ENCODE data around the gene PID1.

The PID1 gene

DNA sequence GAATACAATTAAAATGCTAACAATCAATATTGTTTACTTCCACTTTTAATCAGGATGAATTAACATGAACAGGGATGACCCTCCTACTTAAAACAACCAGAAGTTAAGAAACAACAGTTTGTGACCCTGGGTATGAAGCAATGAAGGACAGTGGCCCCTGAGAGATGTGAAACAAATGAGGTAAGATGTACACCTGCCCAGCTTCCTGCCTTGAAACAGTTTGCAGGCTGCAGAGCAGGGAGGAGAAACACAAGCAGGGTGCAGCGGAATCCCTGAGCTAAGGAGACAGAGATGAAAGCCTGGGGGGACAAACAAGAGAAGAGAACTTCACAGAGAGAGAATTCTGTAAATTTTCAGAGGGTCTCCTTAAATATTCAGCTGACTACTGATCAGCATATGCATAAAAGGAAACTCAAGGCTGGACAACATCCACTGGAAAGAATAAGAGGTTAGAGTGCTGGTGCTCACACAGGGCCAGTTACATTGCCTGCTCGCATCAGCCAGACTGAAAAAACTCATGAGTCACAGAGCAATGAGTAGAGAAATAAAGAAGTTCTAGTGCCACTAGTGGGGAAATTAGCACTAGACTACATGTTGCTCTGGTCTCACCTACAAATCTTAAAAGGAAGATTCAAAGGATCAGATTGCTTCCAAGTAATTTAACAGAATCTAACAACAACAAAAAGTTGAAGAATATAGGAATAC, 106.4 kb downstream of the PID1 start:
- DNase-seq (ENCODE audit: low spot score), result no peak

DNA sequence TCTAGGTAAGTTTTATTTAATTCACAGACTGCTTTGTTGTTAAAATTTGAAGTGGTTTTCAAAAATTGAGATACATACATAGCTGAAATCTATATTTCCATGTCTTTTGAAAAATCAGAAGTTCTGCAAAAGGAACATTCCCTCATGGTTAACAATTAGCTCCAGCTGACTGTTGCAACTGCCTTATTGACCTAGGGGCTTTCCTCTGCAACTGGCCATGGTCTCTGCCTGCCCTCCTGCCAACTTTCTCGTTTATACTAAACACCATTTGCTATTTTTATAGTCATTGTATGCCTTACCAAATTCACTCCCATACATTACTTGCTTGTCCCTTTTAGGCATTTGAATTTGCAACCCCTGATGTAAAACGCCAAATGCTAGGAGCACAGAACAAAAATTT, 107.2 kb downstream of the PID1 start:
- DNase-seq (ENCODE audit: low spot score), result no peak

DNA sequence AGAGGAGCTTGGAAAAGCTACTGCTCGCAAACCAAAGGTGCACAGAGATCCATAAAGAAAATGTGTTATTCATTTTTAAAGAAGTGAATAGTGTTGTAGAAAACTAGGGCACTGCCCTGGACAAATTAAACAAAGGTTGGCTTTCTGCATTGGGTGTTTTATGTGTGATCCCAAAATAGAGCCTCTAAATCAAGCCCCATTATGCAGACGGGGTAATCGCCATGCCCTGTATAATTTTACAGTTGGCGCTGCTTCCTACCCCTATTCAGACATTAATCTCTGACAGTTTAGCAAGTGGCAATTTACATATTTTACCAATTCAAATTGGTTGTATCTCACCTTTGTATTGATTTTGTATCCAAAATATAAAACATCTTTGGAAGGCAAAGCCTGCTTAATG, 109.1 kb downstream of the PID1 start:
- no peak for DNase-seq (ENCODE audit: low spot score)

DNA sequence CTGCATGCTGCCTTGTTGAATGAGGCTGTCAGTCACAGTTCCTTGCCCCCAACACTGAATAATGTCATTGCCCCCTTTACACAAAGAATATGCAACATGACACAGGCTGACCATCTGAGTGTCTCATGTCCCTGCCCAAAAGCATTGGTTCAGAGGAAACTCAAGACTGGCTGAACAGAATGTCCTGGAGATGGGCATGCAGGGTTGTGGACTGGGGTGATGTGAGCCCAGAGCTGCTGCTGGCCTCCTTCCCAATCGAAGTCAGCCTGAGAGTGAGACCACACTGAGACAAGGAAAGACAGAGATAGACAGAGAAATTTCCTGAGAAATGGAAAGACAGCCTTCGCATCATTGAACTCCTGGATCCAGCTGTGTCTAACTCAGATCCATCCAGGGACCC, 110.1 kb downstream of the PID1 start:
- DNase-seq (ENCODE audit: low spot score), result no peak

DNA sequence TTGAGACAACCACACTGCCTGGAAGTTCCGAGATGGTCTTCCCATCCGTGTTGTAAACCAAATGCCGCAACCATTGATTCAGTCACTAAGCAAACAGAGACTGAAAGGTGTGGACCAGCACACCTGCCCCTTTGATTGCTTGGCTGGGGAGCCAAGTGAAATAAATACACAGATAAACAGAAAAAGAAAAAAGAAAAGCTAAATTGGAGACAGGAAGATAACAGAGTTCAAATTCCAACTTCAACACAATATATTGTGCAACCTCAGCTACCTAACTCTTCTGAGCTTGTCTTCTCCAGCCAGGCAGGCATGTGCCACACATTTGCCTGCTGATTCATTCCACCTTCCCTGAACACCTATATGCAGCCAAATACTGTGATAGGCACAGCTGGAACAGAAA, 110.9 kb downstream of the PID1 start:
- no peak for DNase-seq (ENCODE audit: low spot score)

DNA sequence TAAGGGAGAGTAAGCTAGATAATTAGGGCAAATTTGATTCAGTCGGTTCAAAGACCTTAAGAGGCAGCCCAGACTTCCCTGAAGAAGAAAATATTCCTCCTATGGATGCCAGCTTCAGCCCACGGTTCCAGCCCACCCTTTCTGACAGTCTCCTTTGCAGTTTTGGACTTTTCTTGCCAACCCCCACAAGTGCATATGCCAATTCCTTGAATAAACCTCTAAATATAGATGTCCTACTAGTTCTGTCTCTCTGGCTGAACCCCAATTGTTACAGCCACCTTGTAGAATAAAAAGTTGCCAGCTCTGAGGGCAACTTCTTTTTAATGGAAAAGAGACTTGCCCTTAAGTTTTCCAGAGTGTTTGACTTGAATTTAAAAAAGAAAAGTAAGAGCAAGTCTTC, 111.7 kb downstream of the PID1 start:
- no peak for DNase-seq (ENCODE audit: low spot score)

DNA sequence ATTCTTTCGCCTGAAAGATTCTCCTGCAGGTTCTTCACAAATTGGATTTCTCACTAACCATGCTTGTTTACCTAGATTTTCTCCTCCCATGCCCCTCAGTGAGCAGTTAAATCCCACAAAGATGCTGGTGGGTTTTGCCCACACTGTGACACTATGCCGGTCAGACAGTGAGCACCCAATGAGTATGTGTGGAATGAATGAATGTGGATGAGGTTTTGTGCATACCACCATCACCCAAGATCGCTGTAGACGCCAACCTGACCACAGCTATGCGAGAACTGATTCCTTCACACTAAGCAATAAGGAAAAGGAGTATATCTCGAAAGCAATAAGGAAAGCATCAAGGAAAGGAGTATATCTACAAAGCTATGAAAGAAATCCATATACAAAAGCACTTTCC, 116.7 kb downstream of the PID1 start:
- no peak for DNase-seq (ENCODE audit: low spot score)

DNA sequence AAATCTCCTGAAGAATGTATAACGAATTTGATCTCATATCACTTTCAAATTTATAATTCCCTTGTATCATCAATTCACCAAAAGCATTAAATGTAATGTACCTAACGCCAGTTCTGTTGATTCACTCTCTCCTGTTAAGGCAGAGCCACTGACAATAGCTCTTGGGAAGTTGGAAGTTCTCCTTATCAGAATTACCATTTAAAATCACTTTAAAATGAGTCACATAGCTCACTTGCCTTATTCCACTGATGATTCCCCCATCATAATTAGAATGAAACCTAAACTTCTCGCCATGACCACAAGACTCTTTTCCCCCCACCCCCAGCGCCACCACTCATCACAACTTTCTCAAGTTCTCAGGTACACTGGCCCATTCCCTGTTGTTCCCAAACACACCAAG, 117.1 kb downstream of the PID1 start:
- no peak for DNase-seq (ENCODE audit: low spot score)

DNA sequence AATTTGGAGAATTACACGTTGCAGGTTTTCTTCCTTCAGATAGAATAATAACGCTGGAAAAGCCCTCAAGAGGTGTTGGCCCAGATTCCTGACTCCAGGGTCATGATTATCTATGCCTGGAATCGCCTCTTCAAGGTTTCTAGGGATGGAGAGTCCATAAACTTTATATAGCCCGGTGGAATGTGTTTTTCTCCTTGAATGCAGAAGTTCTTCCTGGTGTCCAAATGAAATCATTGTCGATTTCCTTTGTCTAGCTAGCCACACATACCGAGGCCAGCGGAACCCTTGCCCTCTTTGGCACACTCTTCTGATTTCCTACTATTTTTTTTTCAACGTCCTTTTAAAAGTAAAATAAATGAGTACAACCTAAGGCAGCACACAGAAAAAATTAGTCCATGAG, 117.8 kb downstream of the PID1 start:
- DNase-seq (ENCODE audit: low spot score), result no peak

DNA sequence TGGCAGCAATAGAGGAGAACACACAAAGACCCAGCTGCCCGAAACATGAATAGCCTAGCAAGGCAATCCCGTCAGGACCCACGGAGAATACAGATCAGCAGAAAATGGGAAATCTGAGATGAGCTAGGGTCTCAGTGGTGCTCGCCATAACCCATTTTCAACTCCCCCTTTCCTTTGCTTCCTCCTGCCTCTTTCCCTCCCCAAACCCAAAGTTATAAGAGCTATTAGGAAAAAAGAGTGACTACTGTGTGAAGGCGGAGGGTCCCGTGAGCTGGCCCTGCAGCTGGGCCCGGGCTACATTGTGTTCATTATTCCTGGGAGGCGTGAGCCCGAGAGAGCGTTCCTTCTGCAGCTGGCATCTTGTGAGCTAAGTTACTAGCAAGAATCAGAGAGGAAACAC, 118.4 kb downstream of the PID1 start:
- DNase-seq (ENCODE audit: low spot score), result no peak

DNA sequence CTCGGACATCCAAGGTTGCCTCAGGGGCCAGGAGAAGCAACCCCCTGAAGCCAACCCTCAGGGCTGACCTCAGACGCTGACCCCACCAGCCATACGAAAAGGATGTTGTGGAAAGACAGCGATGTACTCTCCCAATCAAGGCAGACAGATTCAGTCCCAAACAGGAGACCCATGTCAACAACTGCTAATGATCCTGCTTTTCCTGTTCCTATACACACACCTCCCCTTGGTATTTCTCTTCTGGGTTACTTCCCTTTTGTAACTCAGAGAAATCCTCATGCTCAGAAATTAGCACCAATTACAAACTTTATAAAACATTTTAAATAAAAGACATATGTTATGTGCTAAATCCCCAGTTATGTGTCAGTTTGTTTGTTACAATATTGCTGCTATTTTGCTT, 120.8 kb downstream of the PID1 start:
- DNase-seq (ENCODE audit: low spot score), result no peak

DNA sequence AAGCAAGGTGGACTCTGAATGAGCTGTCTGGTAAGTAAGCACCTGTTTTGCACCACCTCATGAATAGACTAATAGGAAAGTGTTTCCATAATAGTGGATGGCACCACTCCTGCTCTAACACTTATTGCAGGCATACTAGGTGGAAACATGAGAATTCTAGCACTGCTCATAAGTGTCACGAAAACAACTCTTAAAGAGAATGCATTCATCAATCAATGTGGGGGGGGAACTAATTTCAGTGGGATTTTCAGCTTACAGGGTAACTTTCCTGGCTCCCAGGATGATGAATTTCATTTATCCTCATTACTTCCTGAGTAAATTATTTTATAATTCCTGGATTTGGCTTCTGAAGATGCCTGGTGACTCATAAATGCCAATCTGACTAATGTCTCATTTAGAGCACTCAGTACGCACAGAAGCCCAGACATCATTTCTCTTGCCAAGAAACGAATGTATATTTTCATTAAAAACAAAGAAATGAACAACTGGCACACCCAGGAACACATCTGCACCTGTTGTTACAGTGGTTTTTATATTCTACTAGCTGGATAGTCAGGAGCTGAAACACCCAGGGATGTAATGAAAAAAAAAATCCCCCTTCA, 129.6 kb downstream of the PID1 start:
- no peak for DNase-seq (ENCODE audit: low spot score)

DNA sequence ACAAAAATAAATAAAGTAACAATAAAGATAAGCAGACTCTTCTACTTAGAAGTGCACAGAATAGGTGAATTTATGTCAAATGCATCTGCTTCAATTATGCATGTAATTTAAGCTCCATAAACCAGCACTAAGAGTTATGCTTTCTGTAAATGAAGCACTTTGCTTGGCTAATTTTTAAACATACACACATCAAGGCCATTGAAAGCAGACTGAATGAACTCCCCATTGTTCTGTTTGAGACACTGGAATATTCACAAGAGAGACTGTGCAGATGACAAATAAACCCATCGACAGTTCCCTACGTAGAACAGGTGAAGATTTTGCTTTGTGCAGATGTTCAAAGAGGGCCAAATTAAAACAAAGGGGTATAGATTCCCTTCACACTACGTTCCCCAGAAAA, 133.4 kb downstream of the PID1 start:
- no peak for DNase-seq (ENCODE audit: low spot score)

DNA sequence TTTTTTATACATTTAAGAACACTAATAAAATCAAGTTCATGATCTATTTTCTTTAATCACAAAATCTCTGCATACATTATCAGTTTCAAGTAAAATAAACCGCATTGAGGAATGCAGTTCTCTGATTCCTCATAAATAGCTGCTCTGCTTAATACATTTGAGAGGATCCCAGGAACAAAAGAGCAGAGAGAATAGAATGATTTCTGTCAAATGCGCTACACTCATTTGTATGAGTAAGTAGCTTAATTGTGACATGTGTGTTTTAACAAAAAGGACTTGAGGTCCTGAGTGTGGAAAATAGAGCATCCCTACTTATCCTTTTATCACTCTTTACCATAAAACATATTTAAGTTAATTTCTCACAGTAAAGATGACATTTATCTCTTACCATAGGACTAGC, 134.0 kb downstream of the PID1 start:
- DNase-seq (ENCODE audit: low spot score), result no peak

DNA sequence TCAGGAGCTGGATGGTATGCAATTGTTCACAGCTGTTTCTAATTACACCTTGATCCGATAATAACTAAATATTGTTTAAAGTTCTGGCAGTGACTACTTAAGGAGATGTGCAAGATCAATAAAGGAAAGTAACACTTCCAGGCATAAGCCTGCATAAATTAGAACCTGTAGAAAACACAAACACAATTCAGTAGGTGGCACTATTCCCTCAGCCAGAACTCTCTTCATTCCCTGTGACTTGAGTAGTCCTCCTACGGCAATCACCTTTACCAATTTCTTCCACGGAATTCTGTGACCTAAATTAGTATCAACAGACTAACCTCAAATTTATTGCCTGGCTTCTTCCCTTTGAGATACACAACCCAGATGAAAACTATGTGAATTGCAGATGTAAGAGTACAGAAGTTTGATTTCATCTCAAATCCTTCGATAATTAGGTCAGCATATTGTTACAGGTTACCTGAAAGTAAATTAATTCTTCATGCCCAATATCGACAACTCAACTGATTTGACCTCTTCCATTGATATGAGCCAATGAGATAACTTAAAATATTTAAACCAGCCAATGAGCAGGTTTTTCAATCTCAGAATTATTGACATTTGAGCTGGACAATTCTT, 137.8 kb downstream of the PID1 start:
- peak; percentile 58 for DNase-seq (ENCODE audit: low spot score)

DNA sequence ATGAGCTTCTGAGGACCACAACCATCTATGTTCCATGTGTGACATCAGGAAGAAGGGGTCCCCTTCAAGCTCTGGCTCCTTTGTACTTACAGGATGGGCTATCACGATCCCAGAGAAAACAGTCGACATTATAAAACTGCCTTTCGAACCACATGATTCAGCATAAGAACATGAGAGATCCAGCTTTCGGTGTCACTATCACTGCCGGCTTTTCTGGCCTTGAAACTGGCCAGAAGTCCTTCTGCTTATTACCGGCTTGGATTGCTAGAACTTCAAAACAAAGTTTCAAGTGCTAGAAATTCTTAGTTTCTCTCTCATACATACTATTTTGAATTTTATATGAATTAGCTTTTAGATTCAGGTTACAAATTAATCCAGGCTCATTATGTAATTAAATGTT, 138.9 kb downstream of the PID1 start:
- DNase-seq (ENCODE audit: low spot score), result no peak

DNA sequence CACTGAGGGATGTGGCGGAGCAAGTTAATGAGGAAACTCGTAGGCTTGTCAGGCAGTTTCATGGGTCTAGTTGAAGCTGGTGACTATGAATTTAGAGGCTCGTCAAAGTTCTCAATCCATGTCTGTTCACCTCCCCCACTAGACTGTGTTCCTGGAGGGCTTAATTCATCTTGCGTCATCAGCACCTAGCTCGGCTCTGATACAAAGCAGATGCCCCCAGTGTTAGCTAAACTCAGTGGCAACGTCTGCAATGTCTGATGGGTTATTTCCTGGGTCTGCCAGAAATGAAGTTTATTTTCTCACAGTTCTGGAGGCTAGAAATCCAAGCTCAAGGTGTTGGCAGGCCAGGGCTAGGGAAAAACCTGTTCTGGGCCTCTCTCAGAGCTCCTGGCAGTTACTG, 140.6 kb downstream of the PID1 start:
- no peak for DNase-seq (ENCODE audit: low spot score)

DNA sequence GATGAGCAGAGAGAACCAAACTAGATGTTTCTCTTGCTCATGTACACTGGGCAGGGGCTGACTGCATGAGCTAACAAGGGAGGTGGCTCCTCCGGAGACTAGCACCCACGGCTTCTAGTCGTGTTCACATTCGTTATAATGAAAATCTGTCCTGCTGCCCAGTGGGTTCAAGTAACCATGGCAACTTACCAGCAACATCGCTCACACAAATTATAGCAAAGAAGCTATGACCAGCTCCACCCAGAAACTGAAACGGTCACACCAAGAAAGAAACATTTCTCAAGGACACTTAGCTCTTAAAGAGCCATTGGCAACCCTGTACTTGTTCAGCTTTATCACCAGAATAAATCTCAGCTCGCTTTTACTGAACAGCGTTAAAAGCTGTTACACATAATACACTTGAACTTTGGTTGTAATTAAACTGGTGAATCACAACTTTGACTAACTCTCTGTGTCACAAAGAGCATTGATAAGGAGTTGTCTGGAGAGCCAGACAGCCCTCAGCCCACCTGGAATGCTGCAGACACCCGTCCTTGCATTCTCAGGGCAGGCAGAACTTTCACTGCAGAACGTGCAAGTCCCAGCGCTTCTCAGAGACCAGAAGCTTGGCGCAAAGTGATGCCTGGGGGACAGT, 141.2 kb downstream of the PID1 start:
- no peak for DNase-seq (ENCODE audit: low spot score)

DNA sequence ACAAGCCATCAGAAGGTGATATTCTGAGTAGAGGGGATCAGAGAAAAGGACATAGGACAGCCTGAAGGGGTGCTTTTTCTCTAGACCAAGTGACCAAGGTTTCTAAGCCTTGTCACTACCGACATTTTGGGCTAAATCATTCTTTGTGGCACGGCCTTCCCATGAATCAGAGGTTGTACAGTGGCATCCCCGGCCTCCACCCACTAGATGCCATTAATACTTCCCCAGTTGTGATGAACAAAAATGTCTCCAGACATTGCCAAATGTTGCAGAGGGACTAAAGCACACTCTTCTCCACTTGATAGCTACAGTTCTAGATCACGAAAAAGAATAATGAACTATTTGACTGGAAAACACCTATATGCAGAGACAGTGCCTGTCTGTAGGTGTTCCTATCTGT, 143.6 kb downstream of the PID1 start:
- no peak for DNase-seq (ENCODE audit: low spot score)

DNA sequence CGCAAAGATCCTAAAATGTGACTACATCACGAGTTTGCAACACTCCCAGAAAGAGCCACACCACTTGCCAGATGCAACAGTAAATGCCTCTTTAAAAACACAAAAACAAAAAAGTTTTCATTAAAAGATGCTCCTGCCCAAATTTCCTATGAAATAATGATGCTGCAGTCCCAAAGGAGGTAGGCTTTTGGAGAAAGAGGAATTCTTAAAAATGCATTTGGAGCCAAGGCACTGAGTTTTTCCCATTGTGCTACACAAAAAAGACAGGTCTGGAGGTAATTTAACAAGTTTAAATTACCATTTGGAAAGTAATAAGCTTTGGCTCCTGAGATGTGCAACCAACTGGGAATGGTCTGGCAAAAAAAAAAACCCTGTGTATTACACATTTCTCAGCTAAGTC, 145.0 kb downstream of the PID1 start:
- no peak for DNase-seq (ENCODE audit: low spot score)

DNA sequence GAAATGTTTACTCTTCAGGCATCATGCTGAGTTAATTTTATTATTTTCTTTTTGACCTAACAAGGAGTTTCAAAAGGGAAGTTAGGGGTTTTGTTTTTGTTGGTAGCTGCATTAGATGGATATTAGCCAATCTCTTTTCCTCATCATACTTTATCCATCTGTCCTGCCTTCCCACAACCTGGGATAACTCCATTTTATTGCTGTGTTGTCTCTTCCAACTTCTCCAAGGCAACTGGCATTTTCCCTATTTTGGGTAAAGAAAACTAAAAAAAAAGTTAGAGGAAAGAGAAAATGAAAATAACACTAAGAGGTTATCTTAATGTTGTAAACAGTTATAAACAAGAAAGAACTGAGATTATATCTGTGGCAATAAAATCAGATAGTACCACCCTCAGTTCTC, 147.0 kb downstream of the PID1 start:
- no peak for DNase-seq (ENCODE audit: low spot score)

DNA sequence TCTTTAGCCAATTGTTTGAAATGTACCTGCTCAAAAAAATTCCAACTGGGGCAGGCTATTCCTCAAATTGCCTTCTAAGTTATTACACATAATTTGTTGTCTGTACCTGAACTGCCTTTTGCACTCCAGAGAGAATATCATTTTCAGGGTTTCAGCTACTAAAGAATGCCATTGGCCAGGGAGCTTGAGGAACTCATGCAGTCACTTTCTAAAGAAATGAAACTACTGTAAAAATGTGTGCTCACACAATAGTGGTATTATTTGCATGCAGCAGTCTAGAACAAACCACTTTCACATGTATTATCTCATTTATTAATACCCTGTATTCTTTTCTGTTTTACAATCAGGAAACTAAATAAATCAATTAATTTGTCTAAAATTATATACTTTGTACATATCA, 152.2 kb downstream of the PID1 start:
- no peak for DNase-seq (ENCODE audit: low spot score)

DNA sequence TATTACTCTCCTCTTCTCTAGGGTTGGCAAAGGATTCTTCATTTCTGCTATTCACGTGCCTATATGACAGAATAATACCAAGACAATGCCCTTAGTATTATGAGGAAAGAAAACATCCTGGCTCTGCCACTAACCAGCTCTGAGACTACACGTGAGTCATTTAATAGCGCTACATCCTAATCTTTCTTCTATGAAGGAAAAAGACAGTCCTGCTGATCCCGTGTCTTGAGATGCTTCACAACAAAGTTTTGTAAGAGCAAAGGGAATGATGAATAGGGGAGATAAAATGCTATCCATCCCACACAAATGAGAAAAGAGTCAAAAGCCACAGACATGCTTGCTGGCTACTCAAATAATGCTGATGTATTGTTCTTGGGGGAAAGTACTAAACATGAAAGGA, 152.8 kb downstream of the PID1 start:
- DNase-seq (ENCODE audit: low spot score), result no peak
